Astrocyte (in vitro differentiated cells and primary cell): Measurements from ENCODE around the gene IGFBP1. TPM values are rescaled to one million over a fixed set of nuclear protein-coding genes. Genes with fewer than 3 reads are reported as not detected.

Experiments
- DNase-seq: peaks from one replicate; pipeline ENCODE4 v3.0.0-alpha.2; 2010; ENCODE audit warnings: low read depth
- FAIRE-seq: peaks from 2 replicates; lab custom pipeline; 2011; peaks lifted over from hg19 to GRCh38; lab: Jason Lieb, UNC
- H2AFZ ChIP-seq: 2 replicates; pipeline ENCODE4 v1.6.0; 2012; ENCODE audit warnings: low read depth, low read length, inconsistent platforms
- H3K27ac ChIP-seq: 2 replicates; pipeline ENCODE4 v1.5.1; 2011; ENCODE audit warnings: low read depth, low read length, inconsistent platforms
- H3K27me3 ChIP-seq: 2 replicates; pipeline ENCODE4 v1.6.0; 2011; ENCODE audit warnings: low read length, inconsistent platforms; ENCODE audit not compliant: insufficient read depth
- H3K36me3 ChIP-seq: 2 replicates; pipeline ENCODE4 v1.5.1; 2011; ENCODE audit warnings: low read length, inconsistent platforms; ENCODE audit not compliant: insufficient read depth
- H3K4me1 ChIP-seq: 2 replicates; pipeline ENCODE4 v1.5.1; 2011; ENCODE audit warnings: low read length, inconsistent platforms; ENCODE audit not compliant: insufficient read depth
- H3K4me2 ChIP-seq: 2 replicates; pipeline ENCODE4 v1.6.0; 2012; ENCODE audit warnings: low read length, inconsistent platforms
- H3K4me3 ChIP-seq: 2 replicates; pipeline ENCODE4 v1.5.1; 2011; ENCODE audit warnings: low read depth, mild to moderate bottlenecking, low read length, inconsistent platforms; ENCODE audit not compliant: insufficient read depth
- H3K79me2 ChIP-seq: 2 replicates; pipeline ENCODE4 v1.6.0; 2012; ENCODE audit warnings: mild to moderate bottlenecking, low read length, inconsistent platforms; ENCODE audit not compliant: insufficient read depth
- H3K9ac ChIP-seq: 2 replicates; pipeline ENCODE4 v1.6.0; 2012; ENCODE audit warnings: mild to moderate bottlenecking, low read length, inconsistent platforms
- H3K9me3 ChIP-seq: 2 replicates; pipeline ENCODE4 v1.5.1; 2012; ENCODE audit warnings: low read depth, mild to moderate bottlenecking, low read length, inconsistent platforms; ENCODE audit not compliant: insufficient read depth
- H4K20me1 ChIP-seq: 2 replicates; pipeline ENCODE4 v1.6.0; 2012; ENCODE audit warnings: low read length, inconsistent platforms; ENCODE audit not compliant: insufficient read depth
- H3K27ac Mint-ChIP-seq: one replicate; pipeline ENCODE4 v1.8.0; 2021; ENCODE audit warnings: mild to moderate bottlenecking, mixed read lengths; ENCODE audit not compliant: unreplicated experiment
- H3K27me3 Mint-ChIP-seq: one replicate; pipeline ENCODE4 v1.8.0; 2021; ENCODE audit warnings: low read depth, mixed read lengths; ENCODE audit not compliant: unreplicated experiment
- H3K36me3 Mint-ChIP-seq: one replicate; pipeline ENCODE4 v1.8.0; 2021; ENCODE audit warnings: low read depth, mixed read lengths; ENCODE audit not compliant: unreplicated experiment
- H3K4me1 Mint-ChIP-seq: one replicate; pipeline ENCODE4 v1.8.0; 2021; ENCODE audit warnings: low read depth, mixed read lengths; ENCODE audit not compliant: unreplicated experiment
- H3K4me3 Mint-ChIP-seq: one replicate; pipeline ENCODE4 v1.8.0; 2021; ENCODE audit warnings: mild to moderate bottlenecking, moderate library complexity, mixed read lengths; ENCODE audit not compliant: unreplicated experiment
- H3K9me3 Mint-ChIP-seq: one replicate; pipeline ENCODE4 v1.8.0; 2021; ENCODE audit warnings: mild to moderate bottlenecking, mixed read lengths; ENCODE audit not compliant: unreplicated experiment
- CTCF ChIP-seq: IDR thresholded peaks from 2 replicates; pipeline ENCODE4 v1.5.1; 2011; ENCODE audit warnings: low read depth, mild to moderate bottlenecking, inconsistent platforms, low read length, moderate library complexity; ENCODE audit not compliant: insufficient read depth
- EZH2 ChIP-seq: IDR thresholded peaks from 2 replicates; pipeline ENCODE4 v1.6.1; 2012; ENCODE audit warnings: mild to moderate bottlenecking, low read length, inconsistent platforms; ENCODE audit not compliant: insufficient read depth
- total RNA-seq: library from RNA; stranded (reverse); gene quantifications from 2 replicates; pipeline ENCODE4 v1.2.1, GENCODE V29; 2021

Gene IGFBP1
- total RNA-seq, 1 donor from 2014 or later, result not detected

- Histone ChIP-seq H3K27ac (no peak overlapping the region), H3K4me3 (no peak overlapping the region), H3K27me3 (no peaks in the 10 kb centered on the region), H3K36me3 (no peaks in the 10 kb centered on the region), H3K9me3 (no peaks in the 10 kb centered on the region), H4K20me1 (no peaks in the 10 kb centered on the region), H3K4me1 (no peaks in the 10 kb centered on the region), H3K9ac (no peak overlapping the region), H2AFZ (no peak overlapping the region), H3K4me2 (no peak overlapping the region), H3K79me2 (no peaks in the 10 kb centered on the region)
- no peaks in the 10 kb centered on the region for H3K36me3 Mint-ChIP-seq
- no peak overlapping the region for H3K4me3 Mint-ChIP-seq
- FAIRE-seq (no peak), DNase-seq (no peak)
- no peak overlapping the region for H3K27ac Mint-ChIP-seq
- TF ChIP-seq EZH2 (no peak), CTCF (no peak)
- H3K27me3 Mint-ChIP-seq, result peaks cover 11% of the 10 kb centered on the region
- peaks cover 3% of the 10 kb centered on the region for H3K9me3 Mint-ChIP-seq
- no peaks in the 10 kb centered on the region for H3K4me1 Mint-ChIP-seq
These were observed 14.5 kb downstream of the IGFBP1 start for GRCh38 chr7:45902820-45903219.

DNA sequence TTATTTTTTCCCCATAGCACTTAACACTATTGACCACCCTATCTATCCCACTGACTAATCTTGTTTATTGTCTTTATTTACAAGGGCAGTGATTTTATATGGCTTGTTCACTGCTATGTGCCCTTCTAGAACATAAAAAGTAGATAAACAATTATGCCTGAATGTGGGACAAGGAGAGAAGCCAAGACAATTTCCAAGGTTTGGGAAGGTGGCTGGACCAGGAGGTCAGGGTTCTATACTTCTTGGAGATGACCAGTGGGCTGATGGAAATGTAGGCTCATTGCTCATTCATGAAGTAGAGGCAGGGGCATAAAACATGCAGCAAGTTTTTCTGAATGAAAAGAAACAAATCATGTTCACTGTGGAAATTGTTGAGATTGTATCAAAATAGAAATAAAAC lies 21.3 kb downstream of the IGFBP1 start:
- Mint-ChIP-seq H3K4me1 (no peaks in the 10 kb centered on the region), H3K27ac (no peak overlapping the region), H3K9me3 (peaks cover 3% of the 10 kb centered on the region), H3K4me3 (no peak overlapping the region), H3K36me3 (peaks cover 13% of the 10 kb centered on the region), H3K27me3 (peaks cover 2% of the 10 kb centered on the region)
- FAIRE-seq, result no peak
- Histone ChIP-seq H3K4me2 (no peak overlapping the region), H3K4me1 (no peaks in the 10 kb centered on the region), H3K4me3 (no peak overlapping the region), H3K27ac (no peak overlapping the region), H3K27me3 (no peaks in the 10 kb centered on the region), H3K79me2 (no peaks in the 10 kb centered on the region), H4K20me1 (no peaks in the 10 kb centered on the region), H2AFZ (no peak overlapping the region), H3K9me3 (no peaks in the 10 kb centered on the region), H3K9ac (no peak overlapping the region), H3K36me3 (no peaks in the 10 kb centered on the region)
- TF ChIP-seq CTCF, result no peak
- TF ChIP-seq EZH2, result no peak
- no peak for DNase-seq

- no peaks in the 10 kb centered on the region for H3K9me3 ChIP-seq
- no peaks in the 10 kb centered on the region for H3K27me3 ChIP-seq
- Mint-ChIP-seq H3K27ac (peak overlapping the region; percentile 56), H3K4me1 (peaks cover 4% of the 10 kb centered on the region), H3K27me3 (peaks cover 2% of the 10 kb centered on the region), H3K4me3 (no peak overlapping the region), H3K36me3 (peaks cover 17% of the 10 kb centered on the region), H3K9me3 (peaks cover 3% of the 10 kb centered on the region)
- H4K20me1 ChIP-seq, result no peaks in the 10 kb centered on the region
- H2AFZ ChIP-seq, result no peak overlapping the region
- H3K27ac ChIP-seq, result no peak overlapping the region
- H3K36me3 ChIP-seq, result peaks cover under 1% of the 10 kb centered on the region
- no peak overlapping the region for H3K4me3 ChIP-seq
- no peak overlapping the region for H3K9ac ChIP-seq
- DNase-seq (no peak), FAIRE-seq (no peak)
- no peaks in the 10 kb centered on the region for H3K4me1 ChIP-seq
- no peak for TF ChIP-seq CTCF
- no peaks in the 10 kb centered on the region for H3K79me2 ChIP-seq
- H3K4me2 ChIP-seq, result no peak overlapping the region
These were observed 22.6 kb downstream of the IGFBP1 start for GRCh38 chr7:45910855-45911254.
